SKM-1 treated with dmso at 0.1 percent for 144 hours (cell line): Measurements from ENCODE around the gene C1orf146.
"Not testable (repeated sequence)": the region's sequence is repeated elsewhere in the genome, so short reads cannot be mapped to it uniquely, and the experiment has no call there.

ENCODE experiments used
- DNase-seq: peaks from one replicate; lab custom pipeline; 2025; ENCODE audit not compliant: unreplicated experiment; lab: John Stamatoyannopoulos, UW

Gene C1orf146

GRCh38 chr1:92217721-92218120 lies at the start of gene C1orf146:
Gene C1orf146, plus strand, starts transcription at chr1:92217915. Its CDS starts 13,506 bp downstream, at chr1:92231421.
- no peak for DNase-seq

DNA sequence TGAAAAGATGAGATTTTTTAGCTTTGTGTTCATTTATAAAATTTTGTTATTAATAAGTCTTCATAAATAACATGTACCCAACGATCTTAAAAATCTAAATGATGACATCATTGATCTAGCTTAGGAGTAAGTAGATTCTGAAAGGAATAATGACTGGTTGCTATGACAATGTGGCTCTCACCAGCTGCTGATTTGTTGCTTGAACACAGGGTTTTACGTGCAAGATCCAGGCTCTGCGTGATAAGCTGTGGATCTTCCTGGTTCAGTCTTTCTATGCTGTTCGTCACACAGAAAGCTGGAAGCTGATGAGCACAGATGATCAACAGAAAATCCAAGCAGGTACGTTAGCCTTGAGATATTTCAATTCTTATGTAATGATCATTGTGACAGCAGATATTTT lies 49.1 kb upstream of the C1orf146 start:
- DNase-seq = no peak

DNA sequence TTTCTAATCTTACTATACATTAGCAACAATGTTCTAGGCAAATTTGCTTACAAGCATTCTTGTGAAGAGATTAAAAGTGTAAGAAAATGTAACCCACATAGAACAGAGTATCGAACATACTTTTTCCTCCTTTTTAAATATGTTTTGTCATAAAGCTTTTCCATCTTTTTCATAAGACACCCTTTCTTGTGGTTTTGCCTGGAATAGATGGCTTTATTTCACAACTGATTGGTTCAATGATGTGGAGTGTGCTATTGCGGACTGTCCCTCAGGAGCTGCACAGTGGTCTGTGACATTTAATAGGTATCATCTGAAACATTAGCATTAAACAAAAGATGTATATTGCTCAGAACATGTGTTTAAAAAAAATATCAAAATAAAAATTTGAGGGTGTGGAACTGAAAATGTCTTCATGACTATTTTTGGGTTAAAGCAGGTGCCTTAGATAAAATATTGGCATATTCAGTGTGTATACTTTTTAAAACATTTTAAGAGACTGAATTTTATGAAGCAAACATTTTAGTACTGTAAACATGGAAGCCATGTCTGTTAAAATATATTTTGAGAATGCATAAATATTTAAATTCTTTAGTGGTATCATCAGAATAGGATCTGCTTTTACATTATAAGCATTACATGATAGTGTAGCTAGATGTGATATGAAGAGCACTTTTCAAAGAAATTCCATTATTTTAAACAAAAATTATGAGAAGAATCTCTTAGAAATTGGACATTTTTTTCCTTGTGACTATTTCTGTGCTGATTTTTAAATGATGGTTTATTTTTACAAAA lies 48.3 kb upstream of the C1orf146 start:
- no peak for DNase-seq

DNA sequence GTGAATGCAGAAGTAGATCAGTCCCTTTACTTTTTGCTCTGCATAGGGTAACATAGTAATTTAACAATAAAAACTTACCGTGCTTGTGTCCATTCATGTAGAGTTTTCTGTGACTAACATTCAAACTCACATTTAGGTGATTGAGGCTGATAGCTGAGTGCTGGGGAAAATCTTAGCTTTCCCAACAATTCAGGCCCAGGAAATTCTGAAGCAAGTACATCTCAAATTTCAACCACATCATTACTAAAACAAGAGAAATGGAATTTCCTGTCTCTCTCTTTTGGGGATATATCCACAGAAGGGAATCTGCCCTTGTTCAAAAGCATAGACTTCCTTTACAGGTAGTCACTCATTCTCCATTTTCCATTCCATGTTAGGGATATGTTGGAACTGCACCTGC lies 33.1 kb upstream of the C1orf146 start:
- no peak for DNase-seq

DNA sequence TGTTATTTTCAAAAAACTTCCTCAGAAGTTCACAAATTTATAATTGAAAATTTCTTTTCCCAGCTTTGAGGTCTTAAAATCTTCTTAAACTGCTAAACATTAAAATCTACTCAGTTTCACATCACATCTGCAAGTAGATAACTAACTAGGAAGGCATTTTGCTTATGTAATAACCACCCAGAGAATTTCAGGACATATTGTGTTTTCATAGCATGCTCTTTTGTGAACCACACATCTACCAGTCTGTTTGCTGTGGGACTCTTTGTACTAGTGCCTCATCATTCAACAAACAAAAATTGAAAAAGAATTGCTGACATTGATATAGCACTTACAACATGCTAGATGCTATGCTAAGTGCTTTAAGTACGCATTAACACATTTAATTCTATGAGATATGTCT lies 31.6 kb upstream of the C1orf146 start:
- no peak for DNase-seq

DNA sequence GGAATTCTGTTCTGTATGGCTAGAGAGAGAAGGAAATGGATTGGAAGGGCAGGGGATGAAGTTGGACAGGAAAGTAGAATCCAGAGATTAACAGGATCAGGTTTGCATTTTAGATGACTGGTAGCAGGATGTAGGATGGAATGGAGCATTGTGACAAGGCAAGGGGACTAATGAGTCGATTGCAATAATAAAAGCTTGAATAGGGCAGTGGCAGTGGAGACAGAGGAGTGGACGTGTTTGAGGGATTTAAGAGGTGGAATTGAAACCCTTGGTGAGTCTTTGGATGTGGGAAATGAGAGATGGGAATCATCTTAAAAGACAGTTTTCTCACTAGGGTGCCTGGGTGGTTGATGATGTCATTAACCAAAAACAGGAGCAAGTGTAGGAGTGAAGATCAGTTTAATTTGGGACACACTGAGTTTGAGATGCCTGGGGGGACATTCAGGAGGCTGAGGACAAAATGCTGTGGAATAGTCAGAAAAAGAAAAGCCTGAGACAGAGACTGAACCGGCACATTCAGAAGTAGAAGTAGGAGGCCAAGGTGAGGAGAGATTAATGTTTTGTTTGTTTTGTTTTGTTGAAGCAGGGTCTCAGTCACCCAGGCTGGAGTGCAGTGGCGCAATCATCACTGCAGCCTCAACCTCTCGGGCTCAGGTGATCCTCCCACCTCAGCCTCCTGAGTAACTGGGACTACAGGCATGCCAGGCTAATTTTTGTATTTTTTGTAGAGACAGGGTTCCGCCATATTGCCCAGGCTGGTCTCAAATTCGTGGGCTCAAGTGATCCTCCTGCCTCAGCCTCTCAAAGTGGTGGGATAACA lies 29.1 kb upstream of the C1orf146 start:
- DNase-seq = no peak

DNA sequence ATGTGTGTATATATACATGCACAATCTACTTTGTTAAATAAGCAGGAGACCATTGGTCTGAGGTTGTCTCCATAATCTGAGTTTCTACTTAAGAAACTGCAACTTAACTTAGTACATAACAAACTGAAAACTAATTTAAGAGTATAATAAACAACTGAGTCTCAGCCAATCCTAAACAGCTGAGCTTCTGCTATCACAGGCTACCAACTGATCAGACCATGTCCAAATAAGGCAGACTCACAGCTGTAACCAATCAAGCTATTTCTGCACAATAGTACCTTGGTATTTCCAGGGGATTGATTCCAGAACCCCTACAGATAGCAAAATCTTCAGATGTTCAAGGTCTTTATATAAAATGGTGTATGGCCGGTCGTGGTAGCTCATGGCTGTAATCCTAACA lies 26.0 kb upstream of the C1orf146 start:
- DNase-seq = no peak

DNA sequence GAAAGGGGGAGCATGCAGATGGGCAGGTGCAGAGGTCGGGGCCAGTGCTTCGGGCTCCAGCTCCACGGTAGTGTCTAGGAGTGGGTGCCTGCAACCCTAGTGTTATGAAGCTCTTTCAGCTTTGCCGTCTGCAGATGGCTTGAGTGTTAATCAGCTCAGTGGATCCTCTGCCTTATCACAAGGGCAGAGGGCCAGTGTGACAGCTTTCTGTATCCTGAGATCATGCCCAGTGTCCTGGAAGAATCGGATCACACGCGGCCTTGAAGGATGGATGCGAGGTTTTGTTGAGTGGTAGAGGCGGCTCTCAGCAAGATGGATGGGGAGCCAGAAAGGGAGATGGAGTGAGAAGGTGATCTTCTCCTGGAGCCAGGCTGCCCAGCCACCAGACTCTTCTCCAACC lies 25.5 kb upstream of the C1orf146 start:
- DNase-seq = no peak

DNA sequence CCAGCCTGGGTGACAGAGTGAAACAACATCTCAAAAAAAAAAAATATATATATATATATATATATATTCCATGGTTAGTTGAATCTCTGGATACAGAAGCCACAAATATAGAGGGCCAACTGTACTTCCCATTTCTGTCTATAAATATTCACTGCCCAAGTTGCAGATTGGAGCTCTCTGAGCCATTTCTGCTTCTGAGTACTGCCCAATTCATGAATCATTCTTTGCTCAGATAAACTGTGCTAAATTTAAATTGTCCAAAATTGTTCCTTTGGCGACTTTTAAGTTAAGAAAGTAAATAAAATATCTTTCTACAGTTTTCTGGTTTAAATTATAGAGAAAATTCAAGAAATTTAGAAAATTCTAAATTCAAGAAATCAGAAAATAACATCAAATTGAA lies 23.2 kb upstream of the C1orf146 start:
- peak; percentile 49 for DNase-seq

DNA sequence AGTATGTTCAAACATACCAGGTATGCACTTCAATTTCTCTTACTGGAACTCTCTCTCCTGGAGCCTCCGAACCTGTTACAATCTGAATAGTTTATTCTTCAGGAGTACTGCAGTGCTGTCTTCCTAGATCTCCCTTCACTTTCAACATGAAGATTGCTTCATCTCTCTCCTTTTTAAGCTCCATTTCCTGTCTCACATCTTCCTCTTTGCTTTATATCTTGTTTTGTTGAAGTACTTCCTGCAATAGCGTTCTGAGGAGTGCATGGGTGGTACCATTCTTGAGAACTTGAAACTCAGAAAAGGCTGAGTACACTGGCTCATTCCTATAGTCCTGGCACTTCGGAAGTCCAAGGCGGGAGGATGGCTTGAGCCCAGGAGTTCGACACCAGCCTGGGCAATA lies 15.7 kb upstream of the C1orf146 start:
- peak; percentile 93 for DNase-seq

GRCh38 chr1:92203105-92203504 lies 14.6 kb upstream of the C1orf146 start:
- DNase-seq = no peak

DNA sequence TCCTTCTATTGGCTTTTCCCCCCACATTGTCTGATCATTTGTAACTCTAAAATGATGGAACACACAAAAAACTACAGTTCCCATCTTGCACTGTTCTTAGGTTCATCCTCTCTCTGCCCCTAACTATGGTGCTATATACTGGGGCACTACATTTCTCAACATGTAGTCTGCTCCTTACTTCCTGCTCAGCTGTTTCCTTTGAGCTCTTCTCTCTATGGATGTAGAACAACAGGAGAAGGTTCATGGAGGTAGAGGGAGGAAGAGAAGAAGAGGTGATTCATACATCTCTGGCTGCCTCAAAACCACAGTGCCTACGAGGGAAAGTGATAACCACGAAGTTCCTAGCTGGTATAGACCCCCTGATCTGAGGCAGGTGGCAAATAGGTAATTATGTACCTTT lies 7.0 kb upstream of the C1orf146 start:
- peak; percentile 42 for DNase-seq

- DNase-seq = no peak
Measured at GRCh38 chr1:92211166-92211565, 6.5 kb upstream of the C1orf146 start.

DNA sequence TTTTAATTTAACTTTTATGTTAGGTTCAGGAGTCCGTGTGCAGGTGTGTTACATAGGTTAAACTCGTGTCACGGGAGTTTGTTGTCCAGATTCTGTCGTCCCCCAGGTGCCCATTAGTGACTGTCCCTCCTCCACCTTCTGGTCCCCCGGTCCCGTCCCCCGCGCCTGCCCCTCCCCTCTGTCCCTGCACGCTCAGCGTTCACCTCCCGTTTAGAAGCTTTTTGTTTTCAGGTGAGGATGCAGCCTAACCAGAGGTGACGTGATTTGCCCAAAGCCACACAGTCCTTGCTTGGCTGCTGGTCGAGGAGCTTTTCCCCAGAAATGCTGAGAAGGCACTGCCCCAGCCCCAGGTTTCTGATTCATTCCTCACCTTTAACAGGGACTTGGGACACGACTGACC lies 844 bp downstream of the C1orf146 start:
- DNase-seq = no peak

DNA sequence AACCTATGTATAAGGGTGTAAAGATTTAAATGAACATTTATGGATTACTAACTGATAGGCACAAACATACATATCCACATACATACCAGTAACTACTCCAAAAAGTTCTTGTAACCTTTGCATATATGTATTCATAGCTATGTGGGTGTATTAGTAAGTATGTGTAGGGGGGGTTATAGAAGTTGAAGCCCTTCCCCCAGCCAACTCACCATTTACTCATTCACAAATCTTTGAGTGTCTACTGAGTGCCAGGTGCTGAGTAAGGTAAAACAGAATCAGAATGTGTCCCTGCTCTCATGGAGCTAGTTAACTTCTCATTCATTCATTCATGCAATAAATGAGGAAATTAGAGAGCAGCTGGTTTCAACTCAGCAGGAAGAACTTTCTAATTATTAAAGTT lies 1.3 kb downstream of the C1orf146 start:
- DNase-seq = no peak

DNA sequence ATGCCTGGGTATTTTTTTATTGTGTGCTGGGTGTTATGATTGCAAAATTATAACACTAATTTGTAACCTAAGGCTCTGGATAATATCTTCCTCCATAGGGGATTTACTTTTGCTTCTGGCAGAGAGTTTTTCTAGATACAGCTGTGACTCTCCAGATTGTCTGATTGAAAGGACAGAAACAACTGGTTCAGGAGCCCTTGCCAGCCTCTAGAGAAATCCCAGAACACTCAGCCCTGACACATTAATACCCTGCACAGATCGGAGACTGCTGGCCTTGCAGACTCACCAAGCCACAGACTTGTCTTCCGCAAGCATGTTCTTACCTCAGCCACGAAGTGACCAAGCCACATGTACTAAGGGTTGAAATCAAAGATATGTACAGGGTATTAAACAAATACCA lies 10.7 kb downstream of the C1orf146 start:
- no peak for DNase-seq

- DNase-seq = no peak
Measured at GRCh38 chr1:92230736-92231135, 13.0 kb downstream of the C1orf146 start.

- no peak for DNase-seq
Measured at GRCh38 chr1:92240034-92240433, 22.3 kb downstream of the C1orf146 start.

GRCh38 chr1:92244376-92244775 lies 26.7 kb downstream of the C1orf146 start:
- DNase-seq = no peak

DNA sequence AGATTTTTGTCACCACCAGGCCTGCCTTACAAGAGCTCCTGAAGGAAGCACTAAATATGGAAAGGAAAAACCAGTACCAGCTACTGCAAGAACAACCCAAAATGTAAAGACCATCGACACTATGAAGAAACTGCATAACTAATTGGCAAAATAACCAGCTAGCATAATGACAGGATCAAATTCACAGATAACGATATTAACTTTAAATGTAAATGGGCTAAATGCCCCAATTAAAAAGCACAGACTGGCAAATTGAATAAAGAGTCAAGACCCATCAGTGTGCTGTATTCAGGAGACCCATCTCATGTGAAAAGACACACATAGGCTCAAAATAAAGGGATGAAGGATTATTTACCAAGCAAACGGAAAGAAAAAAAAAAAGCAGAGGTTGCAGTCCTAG lies 37.0 kb downstream of the C1orf146 start:
- DNase-seq = not testable (repeated sequence)

GRCh38 chr1:92259350-92259749 lies 41.6 kb downstream of the C1orf146 start:
- DNase-seq = no peak

DNA sequence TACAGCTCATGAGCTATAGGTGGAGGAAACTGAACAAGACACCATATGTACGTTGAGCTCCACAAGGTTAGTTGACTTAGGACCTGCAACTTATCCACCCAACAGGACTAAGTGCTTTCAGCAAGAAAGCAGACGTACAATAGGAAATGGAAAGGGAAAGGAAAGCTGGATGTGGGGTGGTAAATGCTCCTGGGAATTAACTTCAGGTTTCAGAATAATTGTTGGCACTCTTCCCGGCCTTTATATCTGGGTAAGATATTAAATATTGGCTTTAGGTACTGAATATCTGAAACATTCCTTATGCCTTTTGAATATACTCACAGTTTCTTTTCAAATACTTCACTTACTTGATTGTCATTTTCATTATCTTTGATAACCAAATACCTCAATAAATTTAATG lies 44.8 kb downstream of the C1orf146 start:
- DNase-seq = no peak
